ENCODE measurements around the gene BPIFB6. TPM values are rescaled to one million over a fixed set of nuclear protein-coding genes. Genes with fewer than 3 reads are reported as not detected.

The BPIFB6 gene
- total RNA-seq, 4 donors from 2014 or later, result not detected

- Histone ChIP-seq H3K27me3 (peaks cover 0 to 56% (median 0%) of the 10 kb centered on the region in 4 donors), H3K4me1 (peaks cover 0 to 8% (median 0%) of the 10 kb centered on the region in 3 donors), H3K36me3 (no peaks in the 10 kb centered on the region), H3K9me3 (no peaks in the 10 kb centered on the region), H3K27ac (no peak overlapping the region), H3K4me3 (no peak overlapping the region)
- DNase-seq, result no peak
- intact Hi-C loops (cut with DNase I), result no loop called here
- WGBS, 2 donors, result 57 to 79% methylated on average over 2 of the region's 5 CpGs
- TF ChIP-seq POLR2A (IDR thresholded peaks at IDR 0.05), result no peak
- TF ChIP-seq CTCF (IDR thresholded peaks at IDR 0.05), result no peak
Observed at GRCh38 chr20:33010133-33010504, 21.3 kb upstream of the BPIFB6 start.

- DNase-seq, result no peak
- no peak for TF ChIP-seq CTCF (IDR thresholded peaks at IDR 0.05)
- no peak for TF ChIP-seq POLR2A (IDR thresholded peaks at IDR 0.05)
- H3K9me3 ChIP-seq, result no peaks in the 10 kb centered on the region
- H3K4me3 ChIP-seq, result no peak overlapping the region
- 63 to 79% methylated on average over 2 to 4 of the region's 8 CpGs for WGBS, 2 donors
- intact Hi-C loops (cut with DNase I), result no loop called here
- peaks cover 0 to 8% (median 0%) of the 10 kb centered on the region in 3 donors for H3K4me1 ChIP-seq
- no peak overlapping the region for H3K27ac ChIP-seq
- H3K27me3 ChIP-seq, result peaks cover 0 to 63% (median 0%) of the 10 kb centered on the region in 4 donors
- H3K36me3 ChIP-seq, result no peaks in the 10 kb centered on the region
Observed at GRCh38 chr20:33010674-33011449, 20.6 kb upstream of the BPIFB6 start.

GRCh38 chr20:33012327-33013189 is 18.9 kb upstream of the BPIFB6 start:
- 63 to 71% methylated on average over 6 to 7 of the region's 15 CpGs for WGBS, 2 donors
- no peak for DNase-seq
- H3K9me3 ChIP-seq, result no peaks in the 10 kb centered on the region
- intact Hi-C loops (cut with DNase I), result no loop called here
- no peak overlapping the region for H3K27ac ChIP-seq
- no peaks in the 10 kb centered on the region for H3K36me3 ChIP-seq
- H3K4me1 ChIP-seq, result peaks cover 0 to 8% (median 0%) of the 10 kb centered on the region in 3 donors
- peaks cover 0 to 78% (median 0%) of the 10 kb centered on the region in 4 donors for H3K27me3 ChIP-seq
- no peak overlapping the region for H3K4me3 ChIP-seq
- TF ChIP-seq POLR2A (IDR thresholded peaks at IDR 0.05) (no peak), CTCF (IDR thresholded peaks at IDR 0.05) (no peak)

DNA sequence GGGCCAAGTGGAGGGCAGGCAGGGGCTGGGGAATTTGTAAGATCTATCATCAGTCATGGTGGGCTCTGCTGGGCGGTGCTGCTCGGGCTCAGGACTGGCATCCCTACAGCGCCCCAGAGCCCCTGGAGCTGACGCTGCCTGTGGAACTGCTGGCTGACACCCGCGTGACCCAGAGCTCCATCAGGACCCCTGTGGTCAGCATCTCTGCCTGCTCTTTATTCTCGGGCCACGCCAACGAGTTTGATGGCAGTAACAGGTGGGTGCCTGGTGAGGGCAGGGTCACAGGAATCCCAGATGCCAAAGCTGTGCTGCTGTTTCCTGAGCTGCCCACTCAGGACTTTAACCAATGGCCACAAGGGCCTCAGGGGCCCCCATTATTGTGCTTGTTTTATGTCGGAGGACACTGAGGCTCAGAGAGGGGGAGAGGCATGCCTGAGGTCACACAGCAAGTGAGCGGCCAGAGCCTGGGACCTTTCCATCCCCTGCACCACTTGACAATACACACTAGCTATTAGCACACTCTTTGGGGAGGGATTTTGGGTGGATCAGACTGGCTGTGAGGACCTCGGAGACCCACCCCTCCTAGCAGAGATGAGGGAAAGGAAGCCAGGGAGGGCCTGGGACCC is 17.6 kb upstream of the BPIFB6 start:
- no peak overlapping the region for H3K4me3 ChIP-seq
- no peak for DNase-seq
- WGBS, 2 donors, result 57 to 79% methylated on average over 2 to 3 of the region's 12 CpGs
- peaks cover 0 to 86% (median 0%) of the 10 kb centered on the region in 4 donors for H3K27me3 ChIP-seq
- H3K27ac ChIP-seq, result no peak overlapping the region
- no peaks in the 10 kb centered on the region for H3K9me3 ChIP-seq
- no peaks in the 10 kb centered on the region for H3K36me3 ChIP-seq
- intact Hi-C loops (cut with DNase I), result no loop called here
- H3K4me1 ChIP-seq, result peaks cover 0 to 8% (median 0%) of the 10 kb centered on the region in 3 donors
- TF ChIP-seq CTCF (IDR thresholded peaks at IDR 0.05), result no peak
- TF ChIP-seq POLR2A (IDR thresholded peaks at IDR 0.05), result no peak

All from esophagus squamous epithelium (tissue), 5 donors.